Measurements from ENCODE around the gene SLC17A4. TPM values are rescaled to one million over a fixed set of nuclear protein-coding genes. Genes with fewer than 3 reads are reported as not detected.

The SLC17A4 gene
- total RNA-seq, 1 experiment from 2014 or later: not detected

DNA sequence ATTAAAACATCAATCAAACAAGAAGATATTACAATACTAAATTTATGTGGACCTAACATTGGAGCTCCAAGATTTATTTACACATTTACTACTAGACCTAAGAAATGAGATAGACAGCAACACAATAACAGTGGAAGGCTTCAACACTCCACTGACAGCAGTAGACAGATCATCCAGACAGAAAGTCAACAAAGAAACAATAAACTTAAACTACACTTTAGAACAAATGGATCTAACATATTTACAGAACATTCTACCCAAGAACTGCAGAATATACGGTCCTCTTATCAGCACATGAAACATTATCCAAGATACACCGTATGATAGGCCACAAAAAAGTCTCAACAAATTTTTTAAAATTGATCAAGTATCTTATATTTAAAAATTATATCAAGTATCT is 50.3 kb downstream of the SLC17A4 start:
- no peaks in the 10 kb centered on the region for H3K36me3 Mint-ChIP-seq (ENCODE audit: insufficient read depth, unreplicated experiment)
- no TSS peak for BruUV-seq (replicated peaks)
- no peak overlapping the region for H3K4me3 Mint-ChIP-seq (ENCODE audit: unreplicated experiment)
- peaks cover 72% of the 10 kb centered on the region for H3K27me3 Mint-ChIP-seq (ENCODE audit: insufficient read depth, unreplicated experiment)
- H3K4me1 Mint-ChIP-seq (ENCODE audit: insufficient read depth, unreplicated experiment): no peaks in the 10 kb centered on the region
- no peak overlapping the region for H3K27ac Mint-ChIP-seq (ENCODE audit: low read depth, unreplicated experiment)
- TF ChIP-seq, protein P1, sequence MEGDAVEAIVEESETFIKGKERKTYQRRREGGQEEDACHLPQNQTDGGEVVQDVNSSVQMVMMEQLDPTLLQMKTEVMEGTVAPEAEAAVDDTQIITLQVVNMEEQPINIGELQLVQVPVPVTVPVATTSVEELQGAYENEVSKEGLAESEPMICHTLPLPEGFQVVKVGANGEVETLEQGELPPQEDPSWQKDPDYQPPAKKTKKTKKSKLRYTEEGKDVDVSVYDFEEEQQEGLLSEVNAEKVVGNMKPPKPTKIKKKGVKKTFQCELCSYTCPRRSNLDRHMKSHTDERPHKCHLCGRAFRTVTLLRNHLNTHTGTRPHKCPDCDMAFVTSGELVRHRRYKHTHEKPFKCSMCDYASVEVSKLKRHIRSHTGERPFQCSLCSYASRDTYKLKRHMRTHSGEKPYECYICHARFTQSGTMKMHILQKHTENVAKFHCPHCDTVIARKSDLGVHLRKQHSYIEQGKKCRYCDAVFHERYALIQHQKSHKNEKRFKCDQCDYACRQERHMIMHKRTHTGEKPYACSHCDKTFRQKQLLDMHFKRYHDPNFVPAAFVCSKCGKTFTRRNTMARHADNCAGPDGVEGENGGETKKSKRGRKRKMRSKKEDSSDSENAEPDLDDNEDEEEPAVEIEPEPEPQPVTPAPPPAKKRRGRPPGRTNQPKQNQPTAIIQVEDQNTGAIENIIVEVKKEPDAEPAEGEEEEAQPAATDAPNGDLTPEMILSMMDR (IDR thresholded peaks at IDR 0.05; ENCODE audit: unreplicated experiment): no peak
- ChIA-PET CTCF (no interaction called here), POLR2A (no interaction called here)
- no peaks in the 10 kb centered on the region for H3K9me3 Mint-ChIP-seq (ENCODE audit: unreplicated experiment)
- DNase-seq (ENCODE audit: unreplicated experiment): no peak
- intact Hi-C loops (cut with micrococcal nuclease): no loop called here

DNA sequence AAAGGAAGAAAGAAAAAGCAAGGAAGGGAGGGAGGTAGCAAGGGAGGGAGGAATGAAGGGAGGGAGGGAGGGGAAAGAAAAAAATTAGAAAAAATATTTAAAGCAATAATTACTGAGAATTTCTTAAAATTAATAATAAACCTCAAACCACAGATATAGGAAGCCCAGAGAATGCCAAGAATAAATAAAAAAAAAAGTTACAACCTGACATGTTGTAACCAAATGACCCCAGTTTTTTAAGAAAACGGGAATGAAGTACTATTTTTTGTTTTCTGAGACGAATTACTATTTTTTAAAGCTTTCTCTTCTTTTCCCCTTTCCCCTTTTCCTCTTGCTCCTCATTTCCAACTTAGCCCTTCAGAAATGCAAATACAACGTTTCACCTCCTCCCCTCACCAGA is 60.7 kb downstream of the SLC17A4 start:
- intact Hi-C loops (cut with micrococcal nuclease): no loop called here

DNA sequence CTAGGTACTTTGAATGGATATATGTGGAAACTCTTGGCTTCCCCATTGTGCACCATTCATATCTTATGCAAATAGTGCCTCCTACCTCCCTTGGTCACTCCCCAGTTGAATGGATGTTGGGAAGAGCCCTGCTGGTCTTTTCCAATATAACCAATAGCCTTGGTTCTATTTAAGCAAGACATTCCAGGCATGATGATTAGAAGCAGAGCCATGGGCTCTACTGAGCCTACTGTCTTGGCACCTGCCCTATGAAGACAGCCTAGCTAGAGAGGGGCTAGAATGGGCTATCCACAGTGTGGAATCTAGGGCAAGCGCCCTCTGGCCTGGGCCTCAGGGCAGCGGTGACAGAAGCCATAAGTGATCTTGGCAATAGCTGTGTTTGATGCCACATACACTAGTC is 61.7 kb downstream of the SLC17A4 start:
- Mint-ChIP-seq H3K36me3 (ENCODE audit: insufficient read depth, unreplicated experiment) (no peaks in the 10 kb centered on the region), H3K4me3 (ENCODE audit: unreplicated experiment) (no peak overlapping the region), H3K4me1 (ENCODE audit: insufficient read depth, unreplicated experiment) (no peaks in the 10 kb centered on the region), H3K27ac (ENCODE audit: low read depth, unreplicated experiment) (no peak overlapping the region), H3K9me3 (ENCODE audit: unreplicated experiment) (no peaks in the 10 kb centered on the region), H3K27me3 (ENCODE audit: insufficient read depth, unreplicated experiment) (peaks cover 91% of the 10 kb centered on the region)
- no peak for DNase-seq (ENCODE audit: unreplicated experiment)
- ChIA-PET CTCF (interaction anchor here (0.9 kb wide), 1 partner anchor 115 kb away, joined by 4 read pairs; no protein-coding TSS in a partner anchor), POLR2A (interaction anchor here (1.3 kb wide), 1 partner anchor 13 kb away, joined by 3 read pairs; no protein-coding TSS in a partner anchor)
- TF ChIP-seq, protein P1 (IDR thresholded peaks at IDR 0.05; ENCODE audit: unreplicated experiment): no peak
- intact Hi-C loops (cut with micrococcal nuclease): no loop called here
- no TSS peak for BruUV-seq (replicated peaks)

More for the DNA sequence above, 60.7 kb downstream of the SLC17A4 start:
- Mint-ChIP-seq H3K27ac (ENCODE audit: low read depth, unreplicated experiment) (no peak overlapping the region), H3K27me3 (ENCODE audit: insufficient read depth, unreplicated experiment) (peaks cover 96% of the 10 kb centered on the region), H3K36me3 (ENCODE audit: insufficient read depth, unreplicated experiment) (no peaks in the 10 kb centered on the region), H3K4me3 (ENCODE audit: unreplicated experiment) (no peak overlapping the region), H3K4me1 (ENCODE audit: insufficient read depth, unreplicated experiment) (no peaks in the 10 kb centered on the region), H3K9me3 (ENCODE audit: unreplicated experiment) (no peaks in the 10 kb centered on the region)
- no peak for DNase-seq (ENCODE audit: unreplicated experiment)
- CTCF ChIA-PET: no interaction called here
- TF ChIP-seq, protein P1 (IDR thresholded peaks at IDR 0.05; ENCODE audit: unreplicated experiment): no peak
- no TSS peak for BruUV-seq (replicated peaks)
- POLR2A ChIA-PET: interaction anchor here (0.5 to 0.8 kb wide), 2 partner anchors 191 to 753 kb away, joined by 4 to 5 read pairs; no protein-coding TSS in a partner anchor

DNA sequence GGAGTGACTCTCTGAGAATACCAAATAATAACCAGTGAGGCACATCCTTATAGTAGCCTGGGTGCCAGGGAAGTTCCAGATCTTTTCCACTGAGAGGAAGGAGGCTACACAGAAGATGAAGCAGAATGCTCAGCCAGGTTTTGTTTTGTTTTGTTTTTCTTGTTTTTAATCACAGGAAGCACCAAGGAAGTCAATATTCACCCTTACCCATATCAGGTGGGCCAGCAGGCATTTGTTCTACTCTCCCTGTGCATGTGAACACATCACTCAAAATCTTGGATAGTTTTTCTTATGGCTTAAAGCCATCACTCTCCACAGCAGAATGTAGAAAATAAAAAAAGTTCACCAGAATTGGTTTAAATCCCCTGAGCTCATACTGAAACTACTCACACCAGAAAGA is 66.8 kb downstream of the SLC17A4 start:
- no TSS peak for BruUV-seq (replicated peaks)
- H3K27me3 Mint-ChIP-seq (ENCODE audit: insufficient read depth, unreplicated experiment): peaks cover 89% of the 10 kb centered on the region
- TF ChIP-seq, protein P1 (IDR thresholded peaks at IDR 0.05; ENCODE audit: unreplicated experiment): no peak
- H3K27ac Mint-ChIP-seq (ENCODE audit: low read depth, unreplicated experiment): no peak overlapping the region
- POLR2A ChIA-PET: interaction anchor here (0.6 kb wide), 1 partner anchor 419 kb away, joined by 3 read pairs; no protein-coding TSS in a partner anchor
- H3K4me3 Mint-ChIP-seq (ENCODE audit: unreplicated experiment): no peak overlapping the region
- no peaks in the 10 kb centered on the region for H3K9me3 Mint-ChIP-seq (ENCODE audit: unreplicated experiment)
- no peaks in the 10 kb centered on the region for H3K36me3 Mint-ChIP-seq (ENCODE audit: insufficient read depth, unreplicated experiment)
- no peaks in the 10 kb centered on the region for H3K4me1 Mint-ChIP-seq (ENCODE audit: insufficient read depth, unreplicated experiment)
- DNase-seq (ENCODE audit: unreplicated experiment): no peak
- intact Hi-C loops (cut with micrococcal nuclease): no loop called here
- CTCF ChIA-PET: interaction anchor here (1.0 kb wide), 1 partner anchor 34 kb away, joined by 3 read pairs; no protein-coding TSS in a partner anchor
